ENCODE measurements around the gene OLIG3.

The OLIG3 gene

DNA sequence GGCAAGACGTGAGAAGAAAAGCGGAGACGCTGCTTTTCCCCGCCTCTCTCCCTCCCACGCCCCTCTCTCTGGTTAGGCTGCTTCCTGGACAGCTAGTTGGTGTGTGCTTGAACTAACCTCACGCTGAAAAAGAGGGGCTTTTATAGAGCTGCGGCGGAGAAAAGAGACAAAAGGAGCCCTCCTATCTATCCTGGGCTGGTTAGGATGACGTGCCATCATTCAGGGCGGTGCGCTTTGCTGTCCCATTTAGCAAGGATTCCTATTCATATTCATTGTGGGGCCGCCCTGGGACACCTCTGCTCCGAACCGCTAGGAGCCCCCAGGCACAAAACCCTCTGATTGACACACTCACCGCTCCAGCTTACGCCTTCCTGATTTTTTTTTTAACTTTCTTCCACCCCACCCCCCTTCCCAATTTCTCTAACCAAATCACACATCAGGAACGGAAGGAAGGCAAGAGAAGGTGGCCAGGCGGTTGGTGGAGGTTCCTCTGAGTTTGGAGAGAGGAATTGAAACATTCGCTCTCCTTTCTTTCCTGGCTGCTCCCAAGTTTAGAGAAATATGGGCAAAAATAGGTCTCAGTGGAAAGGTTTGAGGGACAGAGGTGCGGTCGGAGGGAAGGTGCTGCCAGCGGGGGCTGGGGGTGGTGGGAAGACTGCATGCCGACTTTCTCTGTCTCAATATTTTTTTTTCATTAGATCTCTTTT, at the start of gene OLIG3:
Gene OLIG3, minus strand, starts transcription at position 114 of the 707 bp plus-strand sequence. CDS start 224 bp downstream, outside the sequence.
- no peak for DNase-seq (ENCODE audit: low spot score)

DNA sequence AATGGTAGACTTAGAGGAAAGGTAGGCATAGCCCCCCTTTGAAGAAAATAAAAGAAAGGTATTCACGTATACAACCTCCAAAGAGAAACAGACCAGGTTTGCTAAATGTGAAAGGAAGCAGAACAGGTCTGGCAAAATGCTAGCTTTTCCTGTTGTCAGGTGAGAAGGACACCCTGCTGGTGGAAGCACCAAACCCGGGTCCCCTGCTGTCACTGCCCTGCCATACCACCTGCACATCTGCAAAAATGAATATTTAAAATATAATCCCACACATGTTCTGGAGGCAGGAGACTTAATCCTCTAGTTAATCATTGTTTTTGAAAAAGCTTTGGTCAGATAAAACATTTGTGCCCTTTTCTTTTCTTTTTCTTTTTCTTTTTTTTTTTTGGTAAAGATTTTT, 48.9 kb upstream of the OLIG3 start:
- no peak for DNase-seq (ENCODE audit: low spot score)

- DNase-seq (ENCODE audit: low spot score) = no peak
These were observed 48.5 kb upstream of the OLIG3 start for GRCh38 chr6:137542713-137543112.

DNA sequence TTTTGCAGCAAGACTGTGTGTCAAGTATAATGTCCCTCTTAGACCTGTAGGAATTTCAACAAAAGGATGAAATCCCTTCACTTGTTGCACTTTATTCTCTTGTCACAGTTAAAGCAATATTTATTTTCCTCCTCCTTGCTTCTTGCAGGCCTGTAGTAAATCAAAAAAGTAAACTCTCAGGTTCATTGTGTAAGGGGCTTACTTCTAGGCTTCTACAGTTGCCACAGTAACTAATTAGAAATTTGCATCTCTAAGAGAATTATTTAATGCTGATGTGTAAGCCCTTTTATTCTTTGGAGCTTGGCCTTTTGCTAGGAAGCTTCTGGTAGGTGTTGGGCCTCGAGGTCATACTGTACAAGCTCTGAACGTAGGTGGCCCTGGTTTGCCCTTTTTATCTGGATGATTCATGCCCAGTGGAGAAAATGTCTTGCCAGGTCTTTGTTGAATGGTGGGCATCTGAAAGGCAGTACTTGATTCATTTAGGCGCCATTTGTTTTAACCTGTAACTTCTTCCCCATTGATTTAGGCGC, 47.4 kb upstream of the OLIG3 start:
- no peak for DNase-seq (ENCODE audit: low spot score)

GRCh38 chr6:137536104-137536773, 42.0 kb upstream of the OLIG3 start:
- DNase-seq (ENCODE audit: low spot score) = peak; percentile 12

GRCh38 chr6:137531376-137532092, 37.3 kb upstream of the OLIG3 start:
- DNase-seq (ENCODE audit: low spot score) = no peak

GRCh38 chr6:137530404-137530803, 36.2 kb upstream of the OLIG3 start:
- no peak for DNase-seq (ENCODE audit: low spot score)

DNA sequence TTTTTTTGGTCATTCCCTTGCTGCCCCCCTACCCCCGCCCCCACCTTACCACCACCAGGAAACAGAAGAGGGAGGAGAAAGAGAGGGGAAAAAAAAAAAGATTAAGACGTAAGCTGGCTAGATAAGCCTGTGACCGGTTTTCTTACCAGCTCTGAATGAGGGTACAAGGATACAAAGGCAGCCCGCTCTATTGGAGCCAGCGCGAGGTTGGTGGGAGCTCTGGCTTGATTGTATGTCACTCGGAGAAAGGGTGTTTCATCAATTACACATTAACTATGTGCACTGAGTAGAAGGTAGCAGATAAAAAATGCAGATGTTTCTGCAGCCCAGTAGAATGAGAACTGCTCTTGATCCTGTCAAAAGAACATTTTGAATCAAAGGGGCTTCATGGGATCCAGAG, 28.6 kb upstream of the OLIG3 start:
- no peak for DNase-seq (ENCODE audit: low spot score)

- DNase-seq (ENCODE audit: low spot score) = no peak
These were observed 28.1 kb upstream of the OLIG3 start for GRCh38 chr6:137522198-137522798.

DNA sequence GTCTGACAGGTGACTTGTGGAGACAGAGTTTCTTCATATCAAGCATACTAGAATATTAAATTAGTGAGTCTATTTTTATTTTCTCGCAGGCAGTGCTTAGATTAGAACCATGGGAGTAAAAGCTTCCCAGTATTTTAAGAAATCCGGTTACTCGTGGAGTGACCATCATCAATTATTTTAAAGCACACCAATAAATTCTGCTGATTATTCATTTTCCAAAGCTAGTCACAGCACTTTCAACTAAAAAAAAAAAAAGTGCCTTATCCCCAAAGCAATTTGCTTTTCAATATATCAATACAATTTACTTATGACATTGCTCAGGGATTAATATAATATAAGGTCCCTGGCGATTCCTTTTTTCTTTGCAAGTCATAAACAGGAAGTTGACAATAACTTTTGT, 26.3 kb upstream of the OLIG3 start:
- DNase-seq (ENCODE audit: low spot score) = no peak

DNA sequence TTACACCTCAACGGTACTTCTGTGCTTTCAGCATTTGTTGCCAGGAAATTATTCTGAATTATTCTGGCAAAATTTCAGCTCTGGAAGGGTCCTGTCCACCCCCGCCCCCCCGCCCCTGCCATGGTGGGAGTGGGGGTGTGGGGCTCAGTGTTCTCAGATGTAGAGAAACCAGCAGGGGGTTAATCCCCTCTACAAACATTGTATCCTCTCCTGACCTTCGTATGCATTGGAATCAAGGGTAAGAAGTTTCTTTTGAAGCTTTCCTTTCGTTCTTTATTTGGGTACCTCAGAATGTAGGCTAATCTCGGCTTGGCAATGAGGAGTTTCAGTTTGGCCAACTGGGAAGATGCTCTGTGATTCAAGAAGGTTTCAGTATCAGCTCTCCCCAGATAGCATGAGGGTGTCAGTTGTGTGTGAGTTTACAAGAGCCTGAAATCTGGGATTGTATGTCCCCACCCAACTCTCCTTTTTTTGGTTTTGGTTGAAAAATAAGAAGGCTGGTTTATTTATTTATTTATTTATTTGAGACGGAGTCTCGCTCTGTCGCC, 25.5 kb upstream of the OLIG3 start:
- no peak for DNase-seq (ENCODE audit: low spot score)

- DNase-seq (ENCODE audit: low spot score) = no peak
These were observed 24.3 kb upstream of the OLIG3 start for GRCh38 chr6:137518386-137518983.

DNA sequence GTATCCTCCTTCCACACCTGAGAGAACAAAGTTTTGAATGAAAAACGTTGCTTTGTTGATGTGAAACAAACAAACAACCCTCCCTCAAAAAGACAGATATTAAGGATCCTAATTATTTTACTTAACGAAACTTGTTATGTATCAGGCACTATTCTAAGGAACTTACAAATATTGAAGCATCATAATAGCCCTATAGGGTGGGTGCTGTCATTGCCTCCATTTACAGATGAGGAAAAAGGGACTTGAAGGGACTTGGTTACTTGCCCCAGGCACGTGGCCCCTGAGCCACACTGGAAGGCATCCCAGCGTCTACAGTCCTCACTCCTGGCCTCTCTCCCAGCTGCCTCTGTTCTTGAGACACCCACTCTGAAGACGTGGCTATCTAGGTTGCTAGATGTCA, 20.2 kb upstream of the OLIG3 start:
- no peak for DNase-seq (ENCODE audit: low spot score)

GRCh38 chr6:137512757-137513605, 18.8 kb upstream of the OLIG3 start:
- DNase-seq (ENCODE audit: low spot score) = no peak

DNA sequence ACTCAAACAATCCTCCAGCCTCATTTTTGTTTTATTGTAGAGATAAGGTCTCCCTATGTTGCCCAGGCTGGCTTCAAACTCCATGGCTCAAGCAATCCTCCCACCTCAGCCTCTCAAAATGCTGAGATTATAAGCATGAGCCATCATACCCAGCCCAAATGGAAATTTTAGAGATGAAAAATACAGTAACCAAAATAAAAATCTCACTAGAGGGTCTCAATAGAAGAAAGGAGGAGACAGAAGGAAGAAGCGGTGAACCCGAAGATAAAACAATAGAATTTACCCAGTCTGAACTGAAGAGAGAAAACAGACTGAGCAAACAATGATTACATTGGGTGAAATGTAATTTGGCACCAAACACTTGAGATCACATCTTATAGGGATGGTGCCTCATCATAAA, 16.7 kb upstream of the OLIG3 start:
- DNase-seq (ENCODE audit: low spot score) = no peak

DNA sequence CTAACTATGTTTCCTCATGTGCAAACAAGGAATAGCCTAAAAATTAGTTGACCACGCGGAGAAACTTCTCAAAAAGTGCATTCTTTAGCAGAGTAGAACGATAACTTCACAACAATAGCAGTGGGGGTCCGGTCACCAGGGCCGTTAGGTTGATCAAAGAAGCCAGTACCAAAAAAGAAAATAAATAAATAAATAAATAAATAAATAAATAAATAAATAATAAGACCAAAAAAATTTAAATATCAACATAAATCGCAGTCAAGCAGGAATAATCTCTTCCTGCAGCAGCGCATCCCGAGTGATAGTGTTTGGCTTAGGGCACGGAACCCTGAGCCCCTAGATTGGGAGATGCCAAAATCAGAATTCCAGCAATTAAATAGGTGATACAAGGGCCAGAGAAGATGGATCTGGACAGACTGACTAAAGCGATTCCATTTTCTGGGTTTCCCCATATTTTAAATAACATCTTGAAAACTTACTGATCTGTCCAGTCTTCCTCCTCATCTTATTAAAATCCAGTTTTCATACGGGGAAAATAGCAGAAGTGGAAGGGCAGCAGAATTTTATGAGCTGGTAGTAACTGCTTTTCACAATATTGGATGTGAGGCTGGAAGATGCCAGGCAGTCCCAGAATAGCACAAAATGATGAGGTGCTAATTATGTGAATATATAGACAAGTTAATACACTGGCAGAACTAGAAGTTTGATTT, 4.4 kb upstream of the OLIG3 start:
- DNase-seq (ENCODE audit: low spot score) = no peak

DNA sequence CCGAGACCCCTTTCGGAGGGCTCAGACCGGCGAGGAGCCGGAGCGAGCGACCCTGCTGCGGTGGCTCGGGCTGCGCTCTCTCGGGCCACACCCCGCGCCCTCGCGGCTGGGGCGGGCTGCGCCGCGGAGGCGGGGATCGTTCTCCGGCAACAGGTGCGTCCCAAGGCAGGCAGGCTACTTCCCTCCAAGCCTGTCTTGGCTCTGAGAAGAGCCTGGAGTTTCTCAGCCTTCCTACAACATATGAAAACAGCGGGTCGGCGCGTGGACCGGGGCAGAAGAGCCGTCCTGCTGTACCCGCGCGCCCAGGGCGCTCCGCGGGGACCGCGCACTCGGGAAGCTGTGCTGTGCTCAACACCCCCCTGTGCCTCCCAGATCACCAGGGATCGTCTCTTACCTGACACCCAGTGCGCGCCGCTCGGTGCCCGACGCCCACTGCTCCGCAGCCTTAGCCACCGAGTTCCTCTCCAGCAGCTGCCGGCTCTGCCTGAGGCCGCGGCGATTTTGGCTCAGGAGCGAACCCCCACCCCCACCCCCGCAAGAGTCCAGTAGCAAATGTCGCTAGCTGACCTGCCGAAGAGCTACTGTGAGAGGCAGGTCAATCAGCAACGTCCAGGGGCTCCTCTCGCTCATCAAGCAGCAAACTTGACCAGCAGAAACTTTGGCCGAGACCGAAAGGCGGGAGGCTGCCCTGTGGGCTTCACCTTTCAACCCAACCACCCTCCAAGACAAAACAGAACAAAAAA, 3.7 kb upstream of the OLIG3 start:
- no peak for DNase-seq (ENCODE audit: low spot score)

DNA sequence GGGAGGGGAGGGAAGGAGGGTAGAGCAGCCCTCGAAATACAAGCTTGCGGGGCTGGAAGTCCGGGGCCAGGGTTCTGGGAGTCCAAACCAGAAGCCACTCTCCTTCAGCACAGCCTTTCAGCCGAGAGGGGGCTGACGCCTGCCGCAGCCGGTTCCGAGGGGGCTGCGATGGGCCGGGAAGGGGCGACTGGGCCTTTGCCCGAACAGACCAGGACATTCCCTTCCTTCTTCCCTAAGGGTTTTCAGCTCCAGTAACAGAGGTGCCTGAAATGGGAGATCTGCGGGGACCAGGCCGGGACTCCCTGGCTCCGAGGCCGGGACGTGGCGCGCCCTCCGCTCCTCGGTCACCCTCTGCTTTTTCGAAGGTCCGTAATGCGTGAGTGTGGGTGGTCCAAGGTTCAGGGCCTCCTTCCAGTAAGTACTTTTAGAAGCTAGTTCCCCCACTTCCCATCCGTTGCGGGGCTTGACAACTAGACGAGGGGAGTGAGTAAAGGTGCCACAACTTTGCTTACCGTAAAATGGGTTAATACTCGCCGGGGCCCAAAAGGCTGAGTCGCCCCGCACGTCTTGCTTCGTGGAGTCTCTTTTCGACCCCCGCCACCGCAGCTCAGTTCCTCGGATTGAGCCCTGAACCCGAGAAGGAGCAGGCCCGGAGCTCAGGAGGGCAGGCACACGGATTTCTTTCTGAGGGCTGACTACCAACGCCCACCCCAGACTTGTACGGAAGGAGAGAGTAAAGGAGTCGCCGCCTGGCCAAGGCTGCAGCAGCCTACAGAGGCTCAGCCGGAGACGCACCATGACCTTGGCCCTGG, 2.9 kb upstream of the OLIG3 start:
- DNase-seq (ENCODE audit: low spot score) = no peak

- no peak for DNase-seq (ENCODE audit: low spot score)
These were observed 2.2 kb upstream of the OLIG3 start for GRCh38 chr6:137496368-137496767.

Data from CD4-positive, alpha-beta T cell treated with Interleukin-15 for 4 hours (primary cell).